SK-N-SH treated with all-trans-retinoic acid at 6 μM for 48 hours (cell line): Measurements from ENCODE around the gene DIP2B.

Source experiments
- ATAC-seq: fragments of 200-7000 bp; cut with Tn5 transposase; 3 replicates; pipeline ENCODE4 v1.9.1; 2020; ENCODE audit warnings: mild to moderate bottlenecking, moderate library complexity
- ARNTL ChIP-seq: fragments of 450-650 bp; formaldehyde crosslinking; IDR thresholded peaks from 2 replicates; pipeline ENCODE4 v1.5.0; 2020; ENCODE audit warnings: low read depth, mild to moderate bottlenecking, moderate library complexity, borderline replicate concordance
- BACH2 ChIP-seq: fragments of 250-450 bp; sonication (Bioruptor Pico); IDR thresholded peaks from 2 replicates; pipeline ENCODE4 v1.9.0; 2021; ENCODE audit warnings: mild to moderate bottlenecking, borderline replicate concordance
- CSDC2 ChIP-seq: fragments of 250-450 bp; sonication (Bioruptor Pico); IDR thresholded peaks from 2 replicates; pipeline ENCODE4 v1.5.0; 2020; ENCODE audit warnings: mild to moderate bottlenecking, moderate library complexity
- ESRRG ChIP-seq: fragments of 250-450 bp; sonication (Bioruptor Pico); IDR thresholded peaks from 2 replicates; pipeline ENCODE4 v1.6.1; 2021; ENCODE audit warnings: mild to moderate bottlenecking
- GLIS3 ChIP-seq: fragments of 250-450 bp; sonication (Bioruptor Pico); IDR thresholded peaks from 2 replicates; pipeline ENCODE4 v1.5.0; 2020; ENCODE audit warnings: mild to moderate bottlenecking, moderate library complexity
- ISL1 ChIP-seq: fragments of 250-450 bp; sonication (Bioruptor Pico); IDR thresholded peaks from 2 replicates; pipeline ENCODE4 v2.1.2; 2022; ENCODE audit warnings: mild to moderate bottlenecking, moderate library complexity
- OSR1 ChIP-seq: fragments of 250-450 bp; sonication (Bioruptor Pico); IDR thresholded peaks from 2 replicates; pipeline ENCODE4 v1.8.0; 2022; ENCODE audit warnings: moderate library complexity, mild to moderate bottlenecking, inconsistent platforms
- PPARA ChIP-seq: fragments of 250-450 bp; sonication (Bioruptor Pico); IDR thresholded peaks from 2 replicates; pipeline ENCODE4 v1.5.0; 2020; ENCODE audit warnings: mild to moderate bottlenecking, borderline replicate concordance
- RARB ChIP-seq: fragments of 250-450 bp; sonication (Bioruptor Pico); IDR thresholded peaks from 2 replicates; pipeline ENCODE4 v1.8.0; 2021; ENCODE audit warnings: mild to moderate bottlenecking, moderate library complexity
- SNAI2 ChIP-seq: fragments of 250-450 bp; sonication (Bioruptor Pico); IDR thresholded peaks from 2 replicates; pipeline ENCODE4 v1.5.0; 2020; ENCODE audit warnings: mild to moderate bottlenecking, moderate library complexity
- ZC3H10 ChIP-seq: fragments of 250-450 bp; sonication (Bioruptor Pico); IDR thresholded peaks from 2 replicates; pipeline ENCODE4 v1.5.1; 2021; ENCODE audit warnings: mild to moderate bottlenecking, moderate library complexity
- ZFP3 ChIP-seq: fragments of 250-450 bp; sonication (Bioruptor Pico); IDR thresholded peaks from 2 replicates; pipeline ENCODE4 v1.5.0; 2020; ENCODE audit warnings: mild to moderate bottlenecking, moderate library complexity
- ZFP30 ChIP-seq: fragments of 450-650 bp; formaldehyde crosslinking; IDR thresholded peaks from 2 replicates; pipeline ENCODE4 v1.5.0; 2022; ENCODE audit warnings: mild to moderate bottlenecking, moderate library complexity
- ZNF565 ChIP-seq: fragments of 450-650 bp; formaldehyde crosslinking; conservative IDR thresholded peaks from 2 replicates; pipeline ENCODE4 v1.5.0; 2020; ENCODE audit warnings: low read depth, mild to moderate bottlenecking, moderate library complexity
- ZNF70 ChIP-seq: fragments of 450-650 bp; formaldehyde crosslinking; IDR thresholded peaks from 2 replicates; pipeline ENCODE4 v1.5.0; 2020; ENCODE audit warnings: mild to moderate bottlenecking, moderate library complexity
- TF ChIP-seq, protein P1 (sequence below): fragments of 250-450 bp; sonication (Bioruptor Pico); IDR thresholded peaks from 2 replicates; pipeline ENCODE4 v1.5.1; 2020; ENCODE audit warnings: low read depth, mild to moderate bottlenecking, moderate library complexity
- TF ChIP-seq, protein P2 (sequence below): fragments of 250-450 bp; sonication (Bioruptor Pico); IDR thresholded peaks from 2 replicates; pipeline ENCODE4 v1.8.0; 2020; ENCODE audit warnings: mild to moderate bottlenecking, moderate library complexity, borderline replicate concordance
- TF ChIP-seq, protein P3 (sequence below): fragments of 250-450 bp; sonication (Bioruptor Pico); IDR thresholded peaks from 2 replicates; pipeline ENCODE4 v1.8.0; 2021; ENCODE audit warnings: low read depth, mild to moderate bottlenecking, moderate library complexity, borderline replicate concordance
- TF ChIP-seq, protein P4 (sequence below): fragments of 250-450 bp; sonication (Bioruptor Pico); IDR thresholded peaks from 2 replicates; pipeline ENCODE4 v1.5.1; 2021; ENCODE audit warnings: mild to moderate bottlenecking, moderate library complexity
- TF ChIP-seq, protein P5 (sequence below): fragments of 250-450 bp; sonication (Bioruptor Pico); IDR thresholded peaks from 2 replicates; pipeline ENCODE4 v1.5.0; 2020; ENCODE audit warnings: mild to moderate bottlenecking, moderate library complexity

DIP2B gene

DNA sequence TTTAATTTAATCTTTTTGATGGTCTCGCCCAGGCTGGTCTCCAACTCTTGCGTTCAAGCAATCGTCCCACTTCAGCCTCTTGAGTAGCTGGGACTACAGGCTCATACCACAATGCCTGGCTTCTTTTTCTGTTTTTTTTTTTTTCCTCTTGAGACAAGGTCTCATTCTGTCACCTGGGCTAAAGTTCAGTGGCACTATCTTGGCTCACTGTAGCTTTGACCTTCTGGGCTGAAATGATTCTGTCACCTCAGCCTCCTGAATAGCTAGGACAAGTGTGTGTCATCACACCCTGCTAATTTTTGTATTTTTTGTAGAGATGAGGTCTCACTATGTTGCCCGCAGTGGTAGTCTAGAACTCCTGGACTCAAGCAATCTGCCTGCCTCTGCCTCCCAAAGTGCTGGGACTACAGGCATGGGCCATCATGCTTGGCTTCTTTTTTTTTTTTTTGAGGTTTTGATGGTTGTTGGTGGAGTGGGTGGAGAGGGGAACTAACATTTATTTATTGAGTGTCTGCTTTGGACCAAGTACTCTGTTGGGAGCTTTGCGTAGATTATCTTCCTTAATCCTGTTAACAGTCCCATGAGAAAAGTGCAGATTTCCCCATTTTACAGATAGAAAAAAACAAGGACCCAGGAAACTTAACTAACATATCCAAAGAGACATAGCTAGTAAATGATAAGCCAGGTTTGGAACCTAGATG lies 102.0 kb downstream of the DIP2B start (continued):
- TF ChIP-seq, protein P1, sequence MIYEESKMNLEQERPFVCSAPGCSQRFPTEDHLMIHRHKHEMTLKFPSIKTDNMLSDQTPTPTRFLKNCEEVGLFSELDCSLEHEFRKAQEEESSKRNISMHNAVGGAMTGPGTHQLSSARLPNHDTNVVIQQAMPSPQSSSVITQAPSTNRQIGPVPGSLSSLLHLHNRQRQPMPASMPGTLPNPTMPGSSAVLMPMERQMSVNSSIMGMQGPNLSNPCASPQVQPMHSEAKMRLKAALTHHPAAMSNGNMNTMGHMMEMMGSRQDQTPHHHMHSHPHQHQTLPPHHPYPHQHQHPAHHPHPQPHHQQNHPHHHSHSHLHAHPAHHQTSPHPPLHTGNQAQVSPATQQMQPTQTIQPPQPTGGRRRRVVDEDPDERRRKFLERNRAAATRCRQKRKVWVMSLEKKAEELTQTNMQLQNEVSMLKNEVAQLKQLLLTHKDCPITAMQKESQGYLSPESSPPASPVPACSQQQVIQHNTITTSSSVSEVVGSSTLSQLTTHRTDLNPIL (CRISPR knock-in tag), result no peak
- TF ChIP-seq, protein P2, sequence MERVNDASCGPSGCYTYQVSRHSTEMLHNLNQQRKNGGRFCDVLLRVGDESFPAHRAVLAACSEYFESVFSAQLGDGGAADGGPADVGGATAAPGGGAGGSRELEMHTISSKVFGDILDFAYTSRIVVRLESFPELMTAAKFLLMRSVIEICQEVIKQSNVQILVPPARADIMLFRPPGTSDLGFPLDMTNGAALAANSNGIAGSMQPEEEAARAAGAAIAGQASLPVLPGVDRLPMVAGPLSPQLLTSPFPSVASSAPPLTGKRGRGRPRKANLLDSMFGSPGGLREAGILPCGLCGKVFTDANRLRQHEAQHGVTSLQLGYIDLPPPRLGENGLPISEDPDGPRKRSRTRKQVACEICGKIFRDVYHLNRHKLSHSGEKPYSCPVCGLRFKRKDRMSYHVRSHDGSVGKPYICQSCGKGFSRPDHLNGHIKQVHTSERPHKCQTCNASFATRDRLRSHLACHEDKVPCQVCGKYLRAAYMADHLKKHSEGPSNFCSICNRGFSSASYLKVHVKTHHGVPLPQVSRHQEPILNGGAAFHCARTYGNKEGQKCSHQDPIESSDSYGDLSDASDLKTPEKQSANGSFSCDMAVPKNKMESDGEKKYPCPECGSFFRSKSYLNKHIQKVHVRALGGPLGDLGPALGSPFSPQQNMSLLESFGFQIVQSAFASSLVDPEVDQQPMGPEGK (CRISPR knock-in tag), result no peak
- TF ChIP-seq SNAI2 (no peak), ZNF70 (CRISPR knock-in tag) (no peak)

DNA sequence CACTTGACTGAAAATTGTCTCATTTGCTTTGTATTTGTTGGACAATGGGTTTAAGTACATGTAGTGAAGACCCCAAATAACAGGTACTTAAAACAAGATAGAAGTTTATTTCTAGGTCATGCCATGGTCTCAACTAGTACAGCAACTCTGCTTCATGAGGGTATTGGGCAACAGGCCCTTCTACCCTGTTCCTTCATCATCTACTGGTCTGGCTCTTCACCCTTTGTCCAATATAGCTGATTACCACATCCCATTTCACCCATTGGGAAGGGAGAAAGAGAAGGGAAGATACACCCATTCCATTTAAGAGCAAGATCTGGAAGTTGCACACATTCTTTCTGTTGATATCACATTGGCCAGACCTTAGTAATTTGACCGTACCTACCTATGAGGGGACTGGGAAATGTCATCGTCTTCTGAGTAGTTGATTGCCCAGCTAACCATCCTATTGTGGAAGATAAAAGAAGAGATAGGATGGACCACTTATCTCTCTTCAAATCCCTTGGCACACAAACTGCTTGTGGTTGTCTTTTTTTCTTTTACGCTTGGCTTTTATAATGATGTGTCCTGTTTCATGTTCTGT lies 104.6 kb downstream of the DIP2B start:
- peak; percentile 48 for ATAC-seq
- TF ChIP-seq CSDC2 (CRISPR knock-in tag) (no peak), SNAI2 (peak; percentile 45; the same call in 1 of the 2 replicates), ZFP30 (CRISPR knock-in tag) (no peak), ARNTL (CRISPR knock-in tag) (no peak), ZFP3 (CRISPR knock-in tag) (no peak), ISL1 (CRISPR knock-in tag) (peak; percentile 81), ZNF565 (no peak), BACH2 (CRISPR knock-in tag) (no peak), RARB (CRISPR knock-in tag) (no peak), ESRRG (no peak)
- TF ChIP-seq, protein P2 (CRISPR knock-in tag), result no peak
- TF ChIP-seq, protein P3, sequence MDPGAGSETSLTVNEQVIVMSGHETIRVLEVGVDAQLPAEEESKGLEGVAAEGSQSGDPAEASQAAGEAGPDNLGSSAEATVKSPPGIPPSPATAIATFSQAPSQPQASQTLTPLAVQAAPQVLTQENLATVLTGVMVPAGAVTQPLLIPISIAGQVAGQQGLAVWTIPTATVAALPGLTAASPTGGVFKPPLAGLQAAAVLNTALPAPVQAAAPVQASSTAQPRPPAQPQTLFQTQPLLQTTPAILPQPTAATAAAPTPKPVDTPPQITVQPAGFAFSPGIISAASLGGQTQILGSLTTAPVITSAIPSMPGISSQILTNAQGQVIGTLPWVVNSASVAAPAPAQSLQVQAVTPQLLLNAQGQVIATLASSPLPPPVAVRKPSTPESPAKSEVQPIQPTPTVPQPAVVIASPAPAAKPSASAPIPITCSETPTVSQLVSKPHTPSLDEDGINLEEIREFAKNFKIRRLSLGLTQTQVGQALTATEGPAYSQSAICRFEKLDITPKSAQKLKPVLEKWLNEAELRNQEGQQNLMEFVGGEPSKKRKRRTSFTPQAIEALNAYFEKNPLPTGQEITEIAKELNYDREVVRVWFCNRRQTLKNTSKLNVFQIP (CRISPR knock-in tag), result no peak

DNA sequence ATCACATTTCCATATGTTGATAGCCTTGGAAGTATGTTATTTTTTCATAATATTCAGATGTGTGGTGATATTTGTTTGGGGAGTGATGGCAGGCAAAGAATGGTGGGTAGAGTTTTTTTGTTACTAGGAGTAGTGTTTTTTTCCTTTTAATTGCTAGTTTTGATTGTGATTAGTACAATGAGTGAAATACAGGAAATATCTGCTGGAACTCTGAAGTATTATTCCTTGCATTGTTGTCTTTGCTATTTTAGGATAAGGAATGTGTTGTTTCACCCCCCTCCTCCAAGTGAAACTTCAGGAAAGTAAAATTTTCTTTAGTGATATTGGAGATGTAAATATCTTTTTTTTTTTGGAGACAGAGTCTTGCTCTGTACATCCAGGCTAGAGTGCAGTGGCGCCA lies 105.4 kb downstream of the DIP2B start:
- ATAC-seq, result no peak
- TF ChIP-seq PPARA (no peak), BACH2 (CRISPR knock-in tag) (no peak), SNAI2 (no peak), ZNF565 (no peak), ZFP3 (CRISPR knock-in tag) (no peak), ZC3H10 (CRISPR knock-in tag) (no peak), RARB (CRISPR knock-in tag) (no peak)
- TF ChIP-seq, protein P1 (CRISPR knock-in tag), result no peak

DNA sequence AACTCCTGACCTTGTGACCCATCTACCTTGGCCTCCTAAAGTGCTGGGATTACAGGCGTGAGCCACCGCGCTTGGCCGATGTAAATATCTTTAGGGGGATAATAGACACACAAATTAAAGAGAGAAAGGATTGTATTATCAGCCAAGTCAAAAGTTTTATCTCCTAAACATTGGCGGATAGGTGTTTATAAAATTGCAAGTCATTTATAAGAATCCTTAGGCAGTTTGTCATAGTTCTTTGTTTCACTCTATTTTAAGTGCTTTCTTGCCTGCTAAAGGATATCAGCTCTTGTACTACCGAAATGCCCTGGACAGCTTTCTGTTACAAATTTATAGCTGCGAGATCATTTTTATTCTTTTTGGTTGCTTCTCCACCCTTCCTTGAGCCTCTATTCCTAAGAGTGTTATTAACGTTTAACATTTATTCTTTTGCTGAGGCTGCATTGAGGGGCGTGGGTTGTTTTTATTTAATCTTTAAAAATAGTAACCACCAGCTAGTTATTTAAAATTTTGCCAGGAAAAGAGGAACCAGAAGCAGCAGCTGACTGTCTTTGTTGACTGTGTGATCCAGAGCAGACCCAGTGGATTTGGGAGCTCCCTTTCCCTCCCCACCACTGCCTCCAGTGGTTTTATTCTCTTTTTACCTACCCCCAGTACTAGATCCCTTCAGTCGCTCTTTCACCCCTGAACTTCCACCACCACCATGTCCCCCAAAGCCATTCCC lies 106.4 kb downstream of the DIP2B start:
- ATAC-seq, result no peak
- TF ChIP-seq OSR1 (CRISPR knock-in tag), result no peak
- TF ChIP-seq ARNTL (CRISPR knock-in tag), result no peak
- TF ChIP-seq ZFP3 (CRISPR knock-in tag), result no peak
- TF ChIP-seq RARB (CRISPR knock-in tag), result no peak
- no peak for TF ChIP-seq PPARA
- TF ChIP-seq, protein P4, sequence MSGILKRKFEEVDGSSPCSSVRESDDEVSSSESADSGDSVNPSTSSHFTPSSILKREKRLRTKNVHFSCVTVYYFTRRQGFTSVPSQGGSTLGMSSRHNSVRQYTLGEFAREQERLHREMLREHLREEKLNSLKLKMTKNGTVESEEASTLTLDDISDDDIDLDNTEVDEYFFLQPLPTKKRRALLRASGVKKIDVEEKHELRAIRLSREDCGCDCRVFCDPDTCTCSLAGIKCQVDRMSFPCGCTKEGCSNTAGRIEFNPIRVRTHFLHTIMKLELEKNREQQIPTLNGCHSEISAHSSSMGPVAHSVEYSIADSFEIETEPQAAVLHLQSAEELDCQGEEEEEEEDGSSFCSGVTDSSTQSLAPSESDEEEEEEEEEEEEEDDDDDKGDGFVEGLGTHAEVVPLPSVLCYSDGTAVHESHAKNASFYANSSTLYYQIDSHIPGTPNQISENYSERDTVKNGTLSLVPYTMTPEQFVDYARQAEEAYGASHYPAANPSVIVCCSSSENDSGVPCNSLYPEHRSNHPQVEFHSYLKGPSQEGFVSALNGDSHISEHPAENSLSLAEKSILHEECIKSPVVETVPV, result no peak
- TF ChIP-seq CSDC2 (CRISPR knock-in tag), result no peak
- TF ChIP-seq ZNF565, result no peak
- no peak for TF ChIP-seq ZC3H10 (CRISPR knock-in tag)
- TF ChIP-seq GLIS3 (CRISPR knock-in tag), result no peak
- TF ChIP-seq, protein P5, sequence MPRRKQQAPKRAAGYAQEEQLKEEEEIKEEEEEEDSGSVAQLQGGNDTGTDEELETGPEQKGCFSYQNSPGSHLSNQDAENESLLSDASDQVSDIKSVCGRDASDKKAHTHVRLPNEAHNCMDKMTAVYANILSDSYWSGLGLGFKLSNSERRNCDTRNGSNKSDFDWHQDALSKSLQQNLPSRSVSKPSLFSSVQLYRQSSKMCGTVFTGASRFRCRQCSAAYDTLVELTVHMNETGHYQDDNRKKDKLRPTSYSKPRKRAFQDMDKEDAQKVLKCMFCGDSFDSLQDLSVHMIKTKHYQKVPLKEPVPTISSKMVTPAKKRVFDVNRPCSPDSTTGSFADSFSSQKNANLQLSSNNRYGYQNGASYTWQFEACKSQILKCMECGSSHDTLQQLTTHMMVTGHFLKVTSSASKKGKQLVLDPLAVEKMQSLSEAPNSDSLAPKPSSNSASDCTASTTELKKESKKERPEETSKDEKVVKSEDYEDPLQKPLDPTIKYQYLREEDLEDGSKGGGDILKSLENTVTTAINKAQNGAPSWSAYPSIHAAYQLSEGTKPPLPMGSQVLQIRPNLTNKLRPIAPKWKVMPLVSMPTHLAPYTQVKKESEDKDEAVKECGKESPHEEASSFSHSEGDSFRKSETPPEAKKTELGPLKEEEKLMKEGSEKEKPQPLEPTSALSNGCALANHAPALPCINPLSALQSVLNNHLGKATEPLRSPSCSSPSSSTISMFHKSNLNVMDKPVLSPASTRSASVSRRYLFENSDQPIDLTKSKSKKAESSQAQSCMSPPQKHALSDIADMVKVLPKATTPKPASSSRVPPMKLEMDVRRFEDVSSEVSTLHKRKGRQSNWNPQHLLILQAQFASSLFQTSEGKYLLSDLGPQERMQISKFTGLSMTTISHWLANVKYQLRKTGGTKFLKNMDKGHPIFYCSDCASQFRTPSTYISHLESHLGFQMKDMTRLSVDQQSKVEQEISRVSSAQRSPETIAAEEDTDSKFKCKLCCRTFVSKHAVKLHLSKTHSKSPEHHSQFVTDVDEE, result no peak
- no peak for TF ChIP-seq SNAI2
